GM19468 (cell line): ENCODE data around the gene MACF1.
A peak's percentile ranks its signal among the peaks of the same experiment; 100 is the strongest.

Experiments
- ATAC-seq: cut with Tn5 transposase; IDR thresholded peaks from one replicate; pipeline ENCODE4 v1.9.1; 2021; ENCODE audit warnings: mild to moderate bottlenecking, moderate library complexity, moderate number of reproducible peaks; ENCODE audit not compliant: unreplicated experiment; ENCODE audit errors: extremely low read depth

Gene MACF1

DNA sequence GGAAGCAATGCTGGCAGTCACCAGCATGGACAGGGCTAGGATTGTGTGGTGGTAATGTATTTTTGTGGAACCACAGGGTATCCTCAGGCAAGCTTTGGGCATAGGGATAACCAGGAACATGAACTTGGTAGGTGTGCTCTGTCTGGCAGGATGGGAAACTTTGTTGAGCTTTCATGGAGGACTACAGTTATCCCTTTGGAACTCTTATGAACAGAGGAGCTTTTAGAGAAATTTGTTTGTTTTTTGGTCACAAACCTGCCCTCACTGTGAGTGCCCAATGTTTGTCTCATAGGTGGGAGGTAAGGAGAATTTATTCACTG lies 54.4 kb downstream of the MACF1 start:
- no peak for ATAC-seq

DNA sequence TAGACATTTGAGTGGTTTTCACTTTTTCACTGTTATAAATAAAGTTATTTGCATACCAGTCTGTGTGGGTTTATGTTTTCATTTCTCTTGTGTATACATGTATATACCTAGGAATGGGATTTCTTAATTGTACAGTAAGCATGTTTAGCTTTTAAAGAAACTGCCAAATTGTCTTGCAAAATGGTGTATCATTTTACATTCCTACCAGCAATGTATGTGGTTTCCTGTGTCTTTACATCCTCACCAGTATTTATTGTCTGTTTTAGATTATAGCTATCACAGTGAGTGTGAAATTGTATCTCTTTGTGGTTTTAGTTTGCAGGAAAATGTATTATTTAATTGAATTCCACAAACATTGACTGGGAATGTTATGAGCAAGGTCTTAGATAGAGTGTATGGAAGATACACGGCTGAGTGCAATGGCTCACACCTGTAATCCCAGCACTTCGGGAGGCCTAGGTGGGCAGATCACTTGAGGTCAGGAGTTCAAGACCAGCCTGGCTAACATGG lies 57.3 kb downstream of the MACF1 start:
- ATAC-seq: no peak

DNA sequence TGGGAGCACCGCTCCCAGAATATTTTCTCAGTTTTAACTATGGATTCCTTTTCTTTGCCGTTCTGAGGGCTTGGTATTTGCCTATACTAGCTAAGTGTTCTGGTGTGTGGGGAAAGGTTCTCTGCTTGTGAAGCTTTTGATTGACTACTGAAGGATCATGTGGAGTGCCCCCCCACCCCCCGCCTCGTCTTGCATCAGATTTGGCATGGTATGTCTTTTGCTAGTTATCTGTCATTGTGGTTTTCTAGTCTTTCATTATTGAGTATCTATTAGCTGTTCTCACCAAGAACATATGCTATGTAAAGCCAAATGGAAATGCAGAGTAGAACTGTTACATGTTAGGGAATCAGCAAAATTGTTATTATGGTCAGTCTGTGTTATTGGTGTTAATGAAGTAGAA lies 58.3 kb downstream of the MACF1 start:
- ATAC-seq: no peak

DNA sequence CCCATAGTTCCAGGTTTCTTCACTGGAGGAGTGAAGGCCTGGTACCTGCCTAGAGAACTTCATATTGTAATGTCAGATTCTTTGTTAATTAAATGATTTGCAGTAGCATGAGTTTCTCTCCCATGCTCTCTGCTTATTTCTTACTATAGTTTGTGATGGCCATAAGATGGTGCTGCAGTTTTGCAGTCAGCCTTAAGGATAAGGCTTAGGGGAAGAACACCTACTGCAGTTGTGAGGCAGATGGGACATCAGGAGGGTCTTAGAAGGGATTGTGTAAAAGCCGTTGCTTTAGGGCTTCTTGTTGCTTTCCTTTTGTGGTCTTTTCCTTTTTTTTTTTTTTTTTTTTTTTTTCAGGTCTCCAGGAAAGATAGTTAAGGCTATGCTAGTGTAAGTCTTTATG lies 61.8 kb downstream of the MACF1 start:
- no peak for ATAC-seq

DNA sequence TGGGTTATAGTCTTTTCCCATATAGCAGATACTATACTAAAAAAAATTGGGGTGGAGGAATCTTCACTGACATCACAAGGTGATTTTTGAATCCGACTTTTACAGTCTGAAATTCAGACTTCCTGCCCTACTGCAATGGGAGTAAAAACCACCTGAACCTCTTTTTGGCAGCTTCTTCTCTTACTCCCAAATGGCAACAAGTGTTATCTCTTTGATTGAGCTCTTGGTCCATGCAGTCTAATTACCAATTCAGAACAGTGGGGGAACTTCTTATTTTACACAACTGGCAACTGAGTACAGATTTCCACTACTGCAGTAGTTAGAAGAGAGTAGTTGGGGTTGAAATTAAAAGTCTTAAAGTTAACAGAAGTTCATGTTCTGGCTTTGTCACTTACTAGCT lies 62.3 kb downstream of the MACF1 start:
- no peak for ATAC-seq

DNA sequence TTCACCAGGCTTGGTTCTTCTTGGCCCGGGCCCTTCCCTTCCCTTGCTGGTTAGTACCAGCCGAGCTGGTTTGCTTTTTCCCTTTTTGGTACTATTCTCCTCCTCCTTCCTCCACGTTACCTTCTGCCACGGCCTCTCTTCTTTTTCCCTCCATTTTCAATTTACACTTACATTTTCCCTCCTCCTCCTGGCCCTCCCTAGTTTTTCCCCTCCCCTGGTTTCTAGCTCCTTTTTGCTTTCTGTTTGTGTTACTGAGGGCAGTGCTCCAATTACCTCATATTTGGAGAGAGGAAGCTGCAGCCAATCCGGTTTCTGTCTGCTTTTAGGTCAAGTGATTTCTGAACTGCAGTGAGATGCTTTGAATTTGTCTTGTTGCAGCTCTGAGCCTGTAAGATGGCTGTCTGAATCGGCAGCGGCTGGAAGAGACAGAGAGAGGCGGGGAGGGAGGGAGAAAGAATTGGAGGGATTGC lies 63.7 kb downstream of the MACF1 start:
- ATAC-seq: no peak

DNA sequence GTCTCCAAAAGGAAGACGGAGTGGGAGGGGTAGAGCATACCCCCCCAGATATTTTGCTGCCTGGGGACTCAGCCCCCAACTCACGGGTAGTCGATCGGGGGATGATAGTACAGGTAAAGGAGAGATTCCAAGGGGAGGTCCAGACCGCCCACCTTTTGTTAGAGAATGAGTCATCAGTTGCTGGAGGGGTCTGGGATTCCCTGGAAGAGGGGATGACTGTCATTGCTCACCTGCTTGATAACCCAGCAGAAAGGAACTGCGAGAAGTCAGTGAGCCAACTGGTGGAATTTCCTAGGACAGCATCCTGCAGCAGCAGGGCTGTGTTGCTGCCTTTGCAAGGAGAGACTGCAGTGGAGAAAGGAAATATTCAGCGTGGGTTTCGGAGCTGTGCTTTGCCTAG lies 64.4 kb downstream of the MACF1 start:
- ATAC-seq: no peak

DNA sequence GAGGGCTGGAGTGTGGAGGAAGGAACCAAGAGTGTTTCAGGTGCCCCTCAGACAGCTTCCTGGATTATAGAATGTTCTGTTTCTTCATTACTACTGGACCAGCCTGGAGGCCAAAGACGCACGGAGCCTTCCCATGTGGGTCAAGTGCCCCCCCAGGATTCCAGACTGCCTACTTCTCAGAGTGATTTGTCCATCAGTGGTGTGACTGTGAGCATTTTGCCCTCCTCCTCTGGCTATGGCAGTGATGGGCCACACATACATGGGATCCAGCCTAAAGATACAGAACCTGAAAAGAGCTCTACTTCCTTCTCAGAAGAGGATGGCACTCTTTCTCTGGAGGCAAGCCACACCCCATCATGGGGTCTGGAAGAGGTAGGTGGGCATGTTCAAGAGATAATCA lies 64.9 kb downstream of the MACF1 start:
- ATAC-seq: no peak

DNA sequence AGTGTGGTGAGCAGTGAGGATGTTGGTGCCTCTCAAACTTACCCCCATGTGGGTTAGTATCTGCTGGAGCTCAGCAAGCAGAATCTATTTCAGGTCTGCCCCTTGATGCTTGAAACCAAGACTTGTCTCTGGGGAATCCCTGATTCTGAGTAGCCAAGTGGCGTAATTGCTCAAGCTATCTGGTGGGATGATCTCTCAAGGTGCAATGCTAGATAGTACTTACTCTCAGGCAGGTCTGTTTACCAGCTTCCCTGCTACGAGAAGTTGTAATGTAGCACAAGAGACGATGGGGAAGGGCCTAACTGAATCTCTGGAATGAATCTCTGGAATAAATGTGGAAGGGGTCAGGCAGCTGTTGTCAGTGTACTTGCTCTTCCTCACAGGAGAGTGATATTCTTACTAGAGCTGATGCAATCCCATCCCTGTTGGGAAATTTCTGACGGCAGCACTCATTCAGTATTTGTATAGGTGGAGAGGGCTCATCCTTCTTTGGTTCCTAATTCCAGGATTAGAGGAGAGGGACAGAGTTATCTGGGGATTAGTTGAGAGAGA lies 65.4 kb downstream of the MACF1 start:
- peak; percentile 54 for ATAC-seq

DNA sequence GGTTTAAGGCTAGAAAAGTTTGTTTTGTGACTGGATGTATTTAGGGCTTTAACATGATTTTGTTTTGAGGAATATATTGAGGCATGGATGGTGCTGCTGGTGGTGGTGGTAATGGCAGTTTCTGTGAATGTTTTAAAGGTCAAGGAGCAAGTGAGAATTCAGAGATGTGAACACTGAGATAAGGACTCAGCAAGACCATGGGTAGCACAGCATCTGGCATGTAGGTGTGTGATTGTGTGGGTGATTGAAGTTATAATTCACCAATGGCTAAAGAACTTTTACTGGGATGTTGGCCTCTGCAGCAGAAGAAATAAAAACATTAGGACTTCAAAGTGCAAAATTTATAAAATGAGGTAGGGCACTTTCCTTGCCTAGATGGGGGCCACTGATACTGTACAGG lies 65.9 kb downstream of the MACF1 start:
- no peak for ATAC-seq

DNA sequence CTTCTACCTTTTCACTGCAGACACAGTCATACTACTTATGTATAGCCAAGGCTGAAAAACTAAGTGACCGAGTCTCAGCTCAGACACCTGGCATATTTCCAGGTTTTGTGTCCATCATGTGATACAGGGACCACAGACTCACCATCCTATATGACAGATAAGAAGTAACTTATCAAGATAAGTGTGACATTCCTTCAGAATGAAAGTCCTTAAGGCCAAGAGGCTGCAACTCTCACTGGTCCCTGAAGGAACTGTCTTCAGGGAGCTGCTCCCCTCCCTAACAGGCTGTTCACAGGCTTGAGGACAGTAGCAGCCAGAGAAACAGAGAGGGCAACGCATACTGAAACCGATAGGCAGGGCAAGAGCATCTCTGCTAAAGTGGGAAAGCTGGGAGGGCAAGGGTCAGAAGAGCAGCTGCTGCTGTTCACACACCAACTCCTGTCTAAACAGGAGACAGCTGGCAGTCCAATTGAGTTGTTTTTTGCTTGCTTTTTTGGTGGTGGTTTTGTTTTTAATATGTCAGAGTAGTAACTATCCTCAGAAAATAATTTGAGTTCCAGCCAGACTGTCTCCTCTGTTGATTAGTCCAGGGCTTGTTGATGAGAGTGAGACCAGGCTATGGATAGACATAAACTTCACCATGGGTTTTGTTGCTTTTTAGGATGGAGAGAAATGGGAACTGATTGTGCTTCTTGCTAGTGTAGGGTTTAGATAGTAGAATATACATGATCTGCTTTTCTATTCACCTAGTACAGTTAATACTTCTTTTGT lies 67.7 kb downstream of the MACF1 start:
- ATAC-seq: peak; percentile 42

DNA sequence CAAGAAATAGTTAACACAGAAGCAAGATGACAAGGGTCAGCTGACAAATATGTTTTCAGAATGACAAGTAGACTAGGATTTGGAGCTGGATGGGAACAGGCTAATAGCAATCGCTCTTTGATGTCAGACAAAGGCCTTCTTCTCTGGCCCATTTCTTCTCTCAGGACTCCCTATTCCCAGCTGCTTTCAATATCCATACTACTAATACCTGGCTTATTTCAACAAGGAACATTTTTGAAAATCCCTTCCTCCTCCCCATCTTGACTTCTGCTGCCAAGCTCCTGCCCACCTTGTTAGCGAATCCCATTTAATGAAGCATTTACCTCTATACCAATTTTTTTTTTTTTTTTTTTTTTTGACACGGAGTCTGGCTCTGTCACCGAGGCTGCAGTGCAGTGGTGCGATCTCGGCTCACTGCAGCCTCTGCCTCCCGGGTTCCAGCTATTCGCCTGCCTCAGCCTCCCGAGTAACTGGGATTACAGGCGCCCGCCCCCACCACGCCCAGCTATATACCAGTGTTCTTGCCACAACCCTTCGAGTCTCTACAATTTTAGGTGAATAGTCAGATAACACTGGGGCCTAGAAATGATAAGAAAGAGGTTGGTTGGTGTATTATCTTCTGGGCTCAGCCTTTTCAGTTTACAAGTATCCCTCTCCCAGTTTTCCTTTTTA lies 68.4 kb downstream of the MACF1 start:
- ATAC-seq: no peak

DNA sequence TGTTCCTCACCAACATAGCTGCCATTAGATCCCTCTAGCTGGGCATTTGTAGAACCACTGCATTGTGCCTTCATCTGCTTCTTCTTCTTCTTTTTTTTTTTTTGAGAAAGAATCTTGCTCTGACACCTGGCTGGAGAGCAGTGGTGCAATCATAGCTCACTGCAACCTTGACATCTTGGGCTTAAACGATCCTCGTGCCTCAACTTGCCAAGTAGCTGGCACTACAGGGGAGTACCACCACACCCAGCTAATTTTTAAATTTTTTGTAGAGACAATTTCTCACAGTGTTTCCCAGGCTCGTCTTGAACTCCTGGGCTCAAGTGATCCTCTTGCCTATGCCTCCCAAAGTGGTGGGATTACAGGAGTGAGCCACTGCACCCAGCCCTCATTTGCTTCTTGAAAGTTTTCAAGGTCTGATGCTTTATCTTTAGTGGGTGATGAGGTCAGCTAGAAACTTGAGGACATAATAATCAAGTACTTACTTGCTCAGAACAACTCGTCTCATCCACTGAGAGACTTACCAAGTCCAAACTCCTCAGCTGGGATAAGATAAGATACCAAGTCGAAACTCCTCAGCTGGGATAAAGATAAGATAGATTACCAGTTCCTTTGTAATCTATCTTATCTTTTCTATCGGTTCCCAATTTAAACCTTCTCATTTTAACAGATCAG lies 71.5 kb downstream of the MACF1 start:
- no peak for ATAC-seq

DNA sequence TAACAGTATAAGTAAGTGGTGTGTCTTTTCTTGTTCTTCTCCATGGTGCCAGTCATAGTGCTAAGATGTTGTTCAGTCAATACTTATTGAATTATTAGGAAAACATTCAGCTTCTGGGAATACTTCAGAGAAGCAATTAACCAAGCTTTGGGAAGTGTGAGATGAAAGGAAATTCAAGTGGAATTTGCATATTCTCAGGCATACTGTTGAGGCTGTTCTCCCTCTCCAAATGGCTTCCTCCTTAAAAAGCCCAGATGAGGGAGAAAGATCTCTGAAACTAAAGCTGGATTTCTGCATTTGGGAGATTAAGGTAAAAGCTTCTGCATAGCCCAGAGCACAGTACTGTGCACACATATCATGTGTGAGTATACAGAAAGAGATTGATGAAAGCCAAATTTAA lies 73.4 kb downstream of the MACF1 start:
- no peak for ATAC-seq

DNA sequence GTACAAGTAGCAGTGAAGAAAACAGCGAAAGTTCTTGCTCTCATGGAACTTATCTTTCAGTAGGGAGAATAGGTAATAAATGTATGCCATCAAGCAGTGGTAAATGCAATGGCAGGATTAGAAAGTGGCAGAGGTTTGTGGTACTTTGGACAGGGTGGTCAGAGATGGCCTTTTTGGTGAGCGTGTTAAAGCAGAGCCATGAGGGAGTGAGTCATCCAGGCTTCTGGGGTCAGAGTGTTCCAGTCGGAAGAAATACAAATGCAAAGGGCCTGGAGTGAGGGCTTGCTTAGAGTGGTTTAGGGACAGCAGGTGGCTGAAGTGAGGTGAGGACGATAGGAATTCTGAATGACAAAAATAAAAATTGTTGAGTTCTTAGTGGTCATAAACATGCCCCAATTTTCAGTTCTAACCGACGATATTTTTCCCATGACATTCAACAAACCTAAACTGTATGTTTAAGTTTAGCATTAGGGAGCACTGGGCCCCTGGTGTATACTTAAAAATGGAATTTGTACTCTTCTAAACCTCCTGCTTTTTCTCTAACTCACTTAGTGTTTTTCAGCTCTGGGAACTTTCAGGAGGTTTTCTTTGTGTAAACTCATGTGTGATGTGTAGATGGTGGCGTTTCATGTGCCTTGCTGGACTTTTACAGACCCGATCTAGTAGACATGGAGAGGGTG lies 78.2 kb downstream of the MACF1 start:
- ATAC-seq: no peak

DNA sequence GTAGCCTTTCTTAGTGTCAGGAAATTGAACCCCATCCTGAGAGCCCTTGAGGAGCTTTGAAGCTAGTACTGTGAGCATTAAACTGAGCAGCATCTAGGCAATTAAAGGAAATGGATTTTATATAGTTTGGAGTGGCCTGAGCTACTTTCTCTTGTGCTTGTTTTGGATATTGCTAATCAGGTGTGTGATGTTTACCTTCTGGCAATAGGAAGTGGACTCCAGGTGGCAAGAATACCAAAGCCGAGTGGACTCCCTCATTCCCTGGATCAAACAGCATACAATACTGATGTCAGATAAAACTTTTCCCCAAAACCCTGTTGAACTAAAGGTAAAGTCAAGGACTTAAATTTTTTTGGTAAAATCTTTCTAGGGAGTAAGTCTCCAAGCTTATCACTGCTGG lies 79.4 kb downstream of the MACF1 start:
- ATAC-seq: no peak

DNA sequence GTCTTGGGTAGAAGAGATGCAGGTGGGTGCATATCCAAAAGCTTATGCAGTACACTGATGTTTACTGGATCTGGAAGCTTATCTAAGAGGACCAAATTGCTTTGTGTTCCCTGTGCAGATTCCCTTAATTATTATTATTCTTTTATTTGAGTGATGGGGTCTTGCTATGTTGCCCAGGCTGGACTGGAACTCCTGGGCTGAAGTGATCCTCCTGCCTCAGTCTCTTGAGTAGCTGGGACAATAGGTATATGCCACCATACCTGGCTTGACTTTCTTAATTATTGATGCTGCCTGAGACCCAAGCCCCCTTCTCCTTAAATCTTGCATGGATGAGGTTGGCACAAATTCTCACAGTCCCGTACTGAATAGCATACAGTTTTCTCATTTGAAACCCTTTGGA lies 83.0 kb downstream of the MACF1 start:
- ATAC-seq: no peak

DNA sequence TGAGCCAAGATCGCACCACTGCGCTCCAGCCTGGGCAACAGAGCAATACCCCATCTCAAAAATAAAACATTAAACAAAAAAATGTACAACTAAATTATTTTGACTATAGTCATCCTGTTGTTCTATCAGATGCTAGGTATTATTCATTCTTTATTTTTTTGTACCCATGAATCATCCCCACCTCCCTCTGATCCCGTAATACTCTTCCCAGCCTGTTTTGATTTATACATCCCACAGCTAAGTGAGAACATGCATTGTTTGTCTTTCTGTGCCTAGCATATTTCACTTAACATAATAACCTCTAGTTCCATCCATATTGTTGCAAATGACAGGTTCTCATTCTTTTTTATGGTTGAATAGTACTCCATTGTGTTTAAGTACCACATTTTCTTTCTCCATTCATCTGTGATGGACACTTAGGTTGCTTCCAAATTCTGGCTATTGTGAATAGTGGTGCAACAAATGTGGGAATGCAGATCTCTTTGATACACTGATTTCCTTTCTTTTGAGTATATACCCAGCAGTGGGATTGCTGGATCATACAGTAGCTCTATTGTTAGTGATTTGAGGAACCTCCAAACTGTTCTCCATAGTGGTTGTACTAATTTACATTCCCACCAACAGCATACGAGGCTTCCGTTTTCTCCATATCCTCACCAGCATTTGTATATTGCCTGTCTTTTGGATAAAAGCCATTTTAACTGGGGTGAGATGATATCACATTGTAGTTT lies 84.4 kb downstream of the MACF1 start:
- ATAC-seq: no peak

DNA sequence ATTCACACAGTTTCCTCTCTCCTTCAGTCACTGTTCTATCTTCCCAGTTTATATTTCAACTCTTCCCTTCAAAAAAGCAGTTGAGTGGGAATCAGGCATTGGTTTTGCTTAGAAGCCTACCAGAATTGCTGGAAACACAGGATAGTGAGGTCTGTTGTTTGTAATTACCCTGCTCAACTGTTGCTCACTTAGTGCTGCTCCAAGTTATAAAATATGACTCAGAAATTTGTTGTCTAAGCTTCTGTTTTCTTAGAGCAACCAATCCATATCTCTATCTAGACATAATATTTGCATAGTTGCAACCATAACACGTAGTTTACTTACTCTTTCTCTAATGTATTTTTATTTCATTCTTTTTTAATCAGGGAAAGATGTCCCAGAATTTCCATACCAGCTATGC lies 87.9 kb downstream of the MACF1 start:
- no peak for ATAC-seq
